Progenitor cell of endocrine pancreas (in vitro differentiated cells): ENCODE measurements around the gene WASF2. TPM values are rescaled to one million over a fixed set of nuclear protein-coding genes. Genes with fewer than 3 reads are reported as not detected.

Source experiments
- DNase-seq: peaks from one replicate; pipeline ENCODE4 v3.0.0; 2021; ENCODE audit warnings: low spot score; ENCODE audit not compliant: unreplicated experiment
- H3K27ac Mint-ChIP-seq: 2 replicates; pipeline ENCODE4 v1.8.0; 2021; ENCODE audit warnings: mild to moderate bottlenecking, moderate library complexity, mixed read lengths
- H3K27me3 Mint-ChIP-seq: 2 replicates; pipeline ENCODE4 v1.8.0; 2021; ENCODE audit warnings: mixed read lengths
- H3K36me3 Mint-ChIP-seq: 2 replicates; pipeline ENCODE4 v1.8.0; 2022; ENCODE audit warnings: mixed read lengths; ENCODE audit not compliant: insufficient read depth
- H3K4me1 Mint-ChIP-seq: 2 replicates; pipeline ENCODE4 v1.8.0; 2021; ENCODE audit warnings: low read depth, mixed read lengths
- H3K4me3 Mint-ChIP-seq: 2 replicates; pipeline ENCODE4 v1.8.0; 2021; ENCODE audit warnings: low read depth, mild to moderate bottlenecking, moderate library complexity, mixed read lengths
- H3K9me3 Mint-ChIP-seq: 2 replicates; pipeline ENCODE4 v1.8.0; 2021; ENCODE audit warnings: low read depth, mixed read lengths
- total RNA-seq: library from RNA; stranded (reverse); gene quantifications from 2 replicates; pipeline ENCODE4 v1.2.1, GENCODE V29; 2021
- TF ChIP-seq, protein P1 (sequence below): fragments of 200-600 bp; sonication (generic); IDR thresholded peaks from one replicate; pipeline ENCODE4 v1.5.0; 2021; ENCODE audit warnings: antibody characterized with exemption, mild to moderate bottlenecking; ENCODE audit not compliant: unreplicated experiment

The WASF2 gene
- total RNA-seq, 1 donor from 2014 or later, result 76.9 TPM

DNA sequence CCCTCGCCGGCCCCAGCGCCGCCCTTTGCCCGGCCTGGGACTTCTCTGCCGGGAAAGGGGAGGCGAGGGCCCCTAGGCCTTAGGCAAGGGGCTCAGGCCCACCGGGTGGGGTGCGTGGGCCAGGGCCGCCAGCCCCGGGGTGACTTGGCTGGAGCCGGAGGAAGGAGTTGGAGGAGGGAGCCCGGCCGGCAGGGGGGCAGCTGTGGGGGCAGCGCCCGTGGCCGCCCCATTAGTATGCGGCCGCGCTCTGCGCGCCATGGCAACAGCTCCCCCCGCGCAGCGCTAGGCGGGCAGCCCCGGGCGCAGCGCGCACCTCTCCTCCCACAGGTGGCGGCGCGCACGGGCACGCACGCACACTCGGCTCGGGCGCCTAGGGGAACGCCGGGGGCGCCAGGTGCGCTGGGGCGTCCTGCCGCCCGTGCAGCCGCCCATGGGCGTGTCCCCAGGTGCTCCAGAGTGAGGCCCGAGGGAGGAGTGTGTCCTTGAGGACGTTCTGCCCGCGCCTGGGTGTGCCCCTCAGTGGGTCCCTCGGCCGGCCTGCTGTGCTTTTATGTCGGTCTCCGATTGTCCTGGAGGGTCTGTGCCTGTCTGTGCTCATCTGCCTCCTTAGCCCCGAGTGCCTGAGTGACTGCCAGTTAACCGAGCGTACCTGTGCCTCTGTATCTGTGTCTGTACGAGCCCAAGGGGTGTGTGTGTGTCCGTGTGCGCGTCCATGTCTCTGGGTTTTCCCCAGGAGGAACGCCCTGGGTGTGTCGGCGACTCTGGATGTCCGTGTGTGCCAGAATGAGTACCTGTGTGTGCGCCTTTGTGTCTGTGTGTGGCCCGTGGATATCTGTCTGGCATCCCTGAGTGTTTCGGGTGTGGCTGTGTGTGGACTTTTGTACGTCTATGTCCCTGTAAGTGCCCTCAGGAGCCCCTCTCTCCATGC lies 38.2 kb upstream of the WASF2 start:
- Mint-ChIP-seq H3K27ac (peak overlapping the region; percentile 86), H3K36me3 (peaks cover under 1% of the 10 kb centered on the region), H3K4me1 (peaks cover 46% of the 10 kb centered on the region), H3K4me3 (peak overlapping the region; percentile 71), H3K9me3 (no peaks in the 10 kb centered on the region), H3K27me3 (no peaks in the 10 kb centered on the region)
- DNase-seq, result peak; percentile 59
- TF ChIP-seq, protein P1, sequence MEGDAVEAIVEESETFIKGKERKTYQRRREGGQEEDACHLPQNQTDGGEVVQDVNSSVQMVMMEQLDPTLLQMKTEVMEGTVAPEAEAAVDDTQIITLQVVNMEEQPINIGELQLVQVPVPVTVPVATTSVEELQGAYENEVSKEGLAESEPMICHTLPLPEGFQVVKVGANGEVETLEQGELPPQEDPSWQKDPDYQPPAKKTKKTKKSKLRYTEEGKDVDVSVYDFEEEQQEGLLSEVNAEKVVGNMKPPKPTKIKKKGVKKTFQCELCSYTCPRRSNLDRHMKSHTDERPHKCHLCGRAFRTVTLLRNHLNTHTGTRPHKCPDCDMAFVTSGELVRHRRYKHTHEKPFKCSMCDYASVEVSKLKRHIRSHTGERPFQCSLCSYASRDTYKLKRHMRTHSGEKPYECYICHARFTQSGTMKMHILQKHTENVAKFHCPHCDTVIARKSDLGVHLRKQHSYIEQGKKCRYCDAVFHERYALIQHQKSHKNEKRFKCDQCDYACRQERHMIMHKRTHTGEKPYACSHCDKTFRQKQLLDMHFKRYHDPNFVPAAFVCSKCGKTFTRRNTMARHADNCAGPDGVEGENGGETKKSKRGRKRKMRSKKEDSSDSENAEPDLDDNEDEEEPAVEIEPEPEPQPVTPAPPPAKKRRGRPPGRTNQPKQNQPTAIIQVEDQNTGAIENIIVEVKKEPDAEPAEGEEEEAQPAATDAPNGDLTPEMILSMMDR, result peak; percentile 17

DNA sequence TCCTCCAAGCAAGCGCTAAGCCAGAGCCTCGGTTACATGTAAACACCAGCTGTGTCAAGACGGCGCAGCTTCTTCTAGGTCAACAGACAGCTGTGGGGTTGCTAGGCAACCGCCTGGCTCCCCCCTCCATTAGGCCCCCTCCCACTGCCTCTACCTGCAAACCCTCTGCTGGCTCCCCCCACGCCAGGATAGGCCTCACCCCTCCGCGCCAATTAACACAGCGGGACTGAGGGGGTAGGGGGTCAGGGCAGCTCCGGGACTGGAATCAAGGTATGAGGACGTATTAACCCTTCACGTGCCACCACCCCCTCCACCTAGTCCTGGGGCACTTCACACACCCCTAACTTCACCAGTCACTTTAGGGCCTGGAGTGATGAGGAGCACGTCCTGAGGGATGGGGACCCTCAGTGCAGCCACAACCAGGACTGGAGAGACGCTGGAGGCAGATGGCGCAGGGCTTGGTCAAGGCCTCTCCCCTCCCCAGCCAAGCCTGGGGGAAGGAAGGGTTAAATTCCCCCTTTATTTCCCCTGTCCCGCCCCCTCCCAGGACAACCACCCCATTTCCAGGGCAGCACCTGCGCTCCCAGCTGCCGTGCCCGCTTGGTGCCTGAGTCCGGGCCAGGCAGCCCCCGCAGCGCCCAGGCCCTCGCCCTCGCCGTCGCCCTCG lies 37.4 kb upstream of the WASF2 start:
- H3K4me3 Mint-ChIP-seq, result peak overlapping the region; percentile 62

DNA sequence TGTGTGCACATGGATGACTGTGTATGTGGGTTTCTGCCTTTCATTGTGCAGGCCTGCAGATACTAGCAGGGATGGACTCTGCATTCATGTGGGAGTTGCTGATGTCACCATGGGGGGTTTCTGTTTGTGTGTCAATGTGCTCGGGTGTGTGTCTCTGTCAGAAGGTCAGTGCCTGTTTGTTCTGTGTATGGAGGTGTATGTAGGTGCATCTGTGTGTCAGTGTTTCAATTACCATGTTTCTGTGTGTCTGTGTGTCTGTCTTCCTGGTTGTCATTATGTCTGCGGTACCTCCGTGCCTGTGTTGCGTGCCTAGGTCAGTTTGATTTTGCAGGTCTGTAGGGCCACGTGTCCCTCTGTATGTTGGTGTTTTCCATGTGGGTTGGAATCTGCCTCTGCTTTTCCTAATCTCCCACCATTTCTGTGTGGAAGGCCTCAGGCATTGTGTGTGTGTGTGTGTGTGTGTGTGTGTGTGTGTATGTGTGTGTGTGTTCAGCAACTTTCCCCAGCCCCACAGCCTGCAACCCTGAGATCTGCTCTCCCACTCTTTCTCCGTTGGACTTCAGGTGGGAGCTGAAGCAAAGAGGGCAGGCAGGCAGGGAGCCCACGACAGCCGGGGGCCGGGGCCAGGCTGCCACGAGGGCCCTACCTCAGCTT lies 36.7 kb upstream of the WASF2 start:
- H3K27me3 Mint-ChIP-seq, result no peaks in the 10 kb centered on the region
- peak overlapping the region; percentile 87 for H3K27ac Mint-ChIP-seq
- peaks cover 59% of the 10 kb centered on the region for H3K4me1 Mint-ChIP-seq
- H3K4me3 Mint-ChIP-seq, result peak overlapping the region; percentile 62
- no peaks in the 10 kb centered on the region for H3K36me3 Mint-ChIP-seq
- TF ChIP-seq, protein P1, result no peak
- no peaks in the 10 kb centered on the region for H3K9me3 Mint-ChIP-seq
- DNase-seq, result no peak

More for the DNA sequence above, 37.4 kb upstream of the WASF2 start:
- Mint-ChIP-seq H3K36me3 (no peaks in the 10 kb centered on the region), H3K9me3 (no peaks in the 10 kb centered on the region), H3K27ac (peak overlapping the region; percentile 87), H3K27me3 (no peaks in the 10 kb centered on the region), H3K4me1 (peaks cover 53% of the 10 kb centered on the region)
- TF ChIP-seq, protein P1, result no peak
- peak; percentile 43 for DNase-seq

DNA sequence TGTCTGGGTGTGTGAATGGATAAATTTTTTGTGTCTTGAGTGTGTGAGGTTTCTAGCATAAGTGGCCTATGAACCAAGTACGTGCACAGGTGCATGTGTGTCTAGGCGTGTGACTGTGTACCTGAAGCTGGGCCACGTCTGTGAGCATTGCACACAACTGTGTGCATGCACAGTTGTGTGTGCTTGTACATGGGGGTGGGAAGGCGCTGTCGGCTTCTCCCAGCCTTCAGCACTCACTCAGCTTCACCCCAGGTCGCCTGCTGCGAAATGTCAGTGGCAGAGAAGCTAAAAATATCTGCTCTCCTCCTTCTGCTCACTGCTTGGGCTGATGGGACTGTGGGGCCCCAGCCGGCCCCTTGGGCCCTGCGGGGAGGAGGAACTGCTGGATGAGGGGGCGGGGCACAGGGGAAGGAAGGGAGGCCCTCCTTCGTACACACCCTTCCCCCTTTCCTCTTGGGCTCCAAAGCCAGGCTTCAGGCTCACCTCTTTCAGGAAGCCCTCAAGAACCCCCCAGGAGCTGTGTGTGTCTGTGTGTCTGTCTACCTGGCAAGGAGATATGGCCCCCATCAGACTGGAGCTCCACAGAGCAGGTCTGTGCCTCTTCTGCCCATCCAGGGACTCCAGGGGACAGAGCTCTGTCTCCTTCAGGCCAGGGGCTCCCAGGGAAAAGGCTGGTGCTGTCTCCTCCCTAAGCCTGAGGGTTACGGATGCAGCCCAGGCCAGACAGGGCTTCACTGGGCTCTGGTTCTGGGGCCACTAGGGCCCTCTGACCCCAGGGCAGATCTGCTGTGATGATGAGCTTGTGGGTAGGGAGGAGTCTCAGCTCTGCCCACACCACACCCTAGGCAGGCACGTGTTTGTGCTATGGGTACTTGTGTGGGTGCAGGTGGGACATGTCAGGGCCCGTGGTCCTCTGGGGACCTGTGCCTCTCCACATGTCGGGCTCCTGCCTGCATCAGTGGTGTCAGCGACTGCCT lies 35.6 kb upstream of the WASF2 start:
- H3K4me1 Mint-ChIP-seq, result peaks cover 59% of the 10 kb centered on the region
- no peak for DNase-seq
- H3K27ac Mint-ChIP-seq, result peak overlapping the region; percentile 87
- no peaks in the 10 kb centered on the region for H3K9me3 Mint-ChIP-seq
- TF ChIP-seq, protein P1, result no peak
- H3K36me3 Mint-ChIP-seq, result no peaks in the 10 kb centered on the region
- H3K4me3 Mint-ChIP-seq, result peak overlapping the region; percentile 52
- no peaks in the 10 kb centered on the region for H3K27me3 Mint-ChIP-seq
